Activated CD8-positive, alpha-beta memory T cell treated with anti-CD3 and anti-CD28 coated beads for 4 hours (primary cell): Measurements from ENCODE around the gene ERRFI1.

Experiments
- DNase-seq, 2 donors: peaks; one replicate each; pipeline ENCODE4 v3.0.0-alpha.2; 2020; ENCODE audit warnings: low read depth in 2 of 2

ERRFI1 gene

DNA sequence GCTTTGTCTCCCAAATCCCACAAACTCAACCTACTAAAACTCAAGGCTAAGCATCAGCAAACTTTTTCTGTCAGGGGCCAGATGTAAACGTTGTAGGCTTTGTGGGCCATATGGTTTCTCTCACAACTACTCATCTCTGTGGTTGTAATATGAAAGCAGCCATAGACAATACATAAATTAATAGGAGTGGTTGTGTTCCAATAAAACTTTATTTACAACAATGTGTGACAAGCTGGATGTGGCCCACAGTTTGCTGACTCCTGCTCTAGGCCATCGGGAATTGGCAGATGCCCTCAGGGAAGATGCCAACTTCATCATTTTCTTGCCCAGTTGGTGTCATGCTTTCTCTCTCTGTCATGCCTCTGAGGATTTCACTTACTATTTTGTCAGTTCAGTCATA is 17.5 kb upstream of the ERRFI1 start:
- no peak for DNase-seq

DNA sequence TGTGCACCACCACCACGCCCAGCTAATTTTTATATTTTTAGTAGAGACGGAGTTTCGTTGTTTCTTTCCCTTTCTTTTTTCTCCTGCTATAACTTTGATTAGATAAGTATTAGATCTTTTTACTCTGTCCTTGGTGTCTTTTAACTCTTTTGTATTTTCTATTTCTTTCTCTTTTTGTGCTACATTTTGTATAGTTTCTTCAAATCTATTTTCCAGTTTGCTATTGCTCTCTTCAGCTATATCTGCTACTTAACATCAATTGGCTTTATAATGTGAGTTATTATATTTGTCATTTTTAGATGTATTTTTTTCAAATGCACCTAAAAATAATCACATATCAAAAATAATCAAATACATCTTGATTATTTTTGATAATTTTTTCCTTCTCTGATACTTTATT is 16.0 kb upstream of the ERRFI1 start:
- no peak for DNase-seq

GRCh38 chr1:8040586-8040985 is 14.5 kb upstream of the ERRFI1 start:
- no peak for DNase-seq

- no peak for DNase-seq
These were observed 13.0 kb upstream of the ERRFI1 start for GRCh38 chr1:8039071-8039470.

GRCh38 chr1:8035289-8035688 is 9.2 kb upstream of the ERRFI1 start:
- DNase-seq, result no peak

GRCh38 chr1:8033322-8033721 is 7.2 kb upstream of the ERRFI1 start:
- no peak for DNase-seq

DNA sequence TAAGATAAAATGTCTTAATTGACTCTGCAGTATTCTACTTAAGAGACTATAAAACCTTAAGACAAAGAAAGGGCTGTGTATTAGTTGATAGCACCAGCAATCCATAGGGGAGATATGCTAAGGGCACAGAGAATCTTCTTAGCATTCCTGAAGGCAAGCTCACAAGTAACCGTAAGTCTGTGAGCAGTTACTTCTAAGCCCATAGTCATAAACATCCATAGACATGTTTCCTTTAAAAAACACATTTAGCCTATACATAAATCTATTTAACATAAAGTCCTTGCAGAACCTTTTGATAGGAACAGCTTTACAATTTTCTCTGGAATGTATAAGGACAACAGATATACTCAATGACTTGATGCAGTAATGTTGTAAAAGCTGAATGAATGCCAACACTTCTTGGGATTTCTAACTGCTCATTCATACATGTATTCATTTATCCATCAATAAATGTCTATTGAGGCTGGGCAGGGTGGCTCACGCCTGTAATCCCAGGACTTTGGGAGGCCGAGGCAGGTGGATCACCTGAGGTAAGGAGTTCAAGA is 6.3 kb upstream of the ERRFI1 start:
- DNase-seq, result no peak

DNA sequence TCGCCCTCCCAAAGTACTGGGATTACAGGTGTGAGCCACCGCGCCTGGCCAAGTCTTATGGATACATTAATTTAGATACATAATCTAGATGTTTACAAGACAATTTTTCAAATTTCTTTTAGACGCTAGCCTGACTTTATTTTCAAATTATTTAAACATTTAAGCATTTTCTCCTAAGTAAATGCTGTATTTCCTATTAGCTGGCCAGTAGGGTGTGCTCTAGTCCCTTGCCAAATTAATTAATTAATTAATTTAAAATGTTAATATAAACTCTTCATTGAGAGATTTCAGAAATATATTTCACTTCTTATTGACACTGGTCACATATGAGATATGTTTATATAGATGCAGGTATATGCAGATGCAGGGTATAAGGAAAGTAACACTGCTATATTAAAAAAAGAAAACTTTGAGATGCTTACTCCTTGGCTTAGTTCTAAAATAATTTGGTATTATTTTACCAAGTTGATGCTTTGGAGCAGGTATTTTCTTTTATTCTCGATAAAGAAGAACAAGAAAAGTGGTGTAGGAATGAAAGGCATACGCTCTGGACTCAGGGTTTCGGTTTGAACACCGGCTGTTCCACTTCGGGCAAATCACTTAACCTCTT is 5.2 kb upstream of the ERRFI1 start:
- DNase-seq, result no peak

- no peak for DNase-seq
These were observed 2.4 kb upstream of the ERRFI1 start for GRCh38 chr1:8028571-8028910.

GRCh38 chr1:8027748-8028570 is 1.9 kb upstream of the ERRFI1 start:
- no peak for DNase-seq

DNA sequence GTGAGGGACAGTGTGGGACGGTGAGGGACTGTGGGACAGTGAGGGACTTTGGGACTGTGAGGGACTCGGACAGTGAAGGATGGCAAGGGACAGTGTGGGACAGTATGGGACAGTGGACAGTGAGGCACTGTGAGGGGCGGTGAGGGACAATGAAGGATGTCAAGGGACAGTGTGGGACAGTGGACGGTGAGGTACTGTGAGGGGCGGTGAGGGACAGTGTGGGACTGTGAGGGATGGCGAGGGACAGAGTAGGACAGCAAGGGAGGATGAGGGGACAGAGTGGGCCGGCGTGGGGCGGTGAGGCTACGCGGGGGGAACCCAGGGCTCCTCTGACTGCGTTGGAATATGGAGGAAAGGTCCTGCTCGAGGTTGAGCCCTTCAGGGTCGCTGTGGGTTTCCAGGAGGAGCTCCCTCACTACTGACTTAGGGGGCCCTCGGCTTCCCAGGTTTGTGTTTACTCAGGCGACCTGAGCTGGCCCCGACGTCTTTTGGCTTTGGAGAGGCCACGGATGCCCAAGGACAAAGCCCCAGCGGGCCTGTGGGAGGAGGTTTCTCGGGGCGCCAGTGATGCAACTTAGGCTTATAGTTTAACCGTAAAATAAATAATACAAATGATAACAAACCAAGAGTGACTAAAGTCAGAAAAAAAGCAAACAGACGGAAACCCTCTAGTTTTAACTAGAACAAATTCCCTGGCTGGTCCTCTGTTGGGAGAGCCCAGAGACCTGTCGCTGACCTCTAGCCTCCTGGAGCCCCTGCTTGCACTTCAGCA is 1.1 kb upstream of the ERRFI1 start:
- no peak for DNase-seq

GRCh38 chr1:8025671-8026144 is 401 bp downstream of the ERRFI1 start:
- no peak for DNase-seq

DNA sequence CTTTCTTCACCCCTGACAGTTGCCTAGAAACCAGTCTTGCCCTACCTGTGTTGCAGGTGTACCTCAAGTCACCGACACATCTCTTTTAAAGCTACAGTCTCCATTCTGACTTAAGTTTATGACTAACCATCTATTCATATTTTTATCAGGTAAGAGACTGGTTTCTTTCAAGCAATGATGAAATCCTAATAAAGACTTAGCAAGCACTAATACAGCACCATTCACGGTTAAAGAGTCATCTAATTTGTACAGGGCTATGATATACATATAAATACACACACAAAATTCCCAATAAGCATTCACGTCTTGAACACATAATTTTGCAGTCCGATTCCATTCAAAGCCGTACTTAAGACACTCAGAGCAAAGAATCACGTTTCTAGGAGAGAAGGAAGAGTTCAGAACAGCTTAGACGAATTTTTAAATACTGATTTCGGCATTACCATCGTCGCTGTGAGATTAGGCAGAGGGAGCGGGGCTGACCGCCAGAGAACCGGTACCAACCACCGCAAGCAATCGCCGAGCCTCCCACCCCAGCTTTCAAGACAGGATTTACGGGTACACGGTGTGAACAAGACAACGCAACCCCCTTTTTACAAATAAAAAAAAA is 943 bp downstream of the ERRFI1 start:
- DNase-seq, result no peak

- DNase-seq, result no peak
These were observed 1.8 kb downstream of the ERRFI1 start for GRCh38 chr1:8024329-8024728.

DNA sequence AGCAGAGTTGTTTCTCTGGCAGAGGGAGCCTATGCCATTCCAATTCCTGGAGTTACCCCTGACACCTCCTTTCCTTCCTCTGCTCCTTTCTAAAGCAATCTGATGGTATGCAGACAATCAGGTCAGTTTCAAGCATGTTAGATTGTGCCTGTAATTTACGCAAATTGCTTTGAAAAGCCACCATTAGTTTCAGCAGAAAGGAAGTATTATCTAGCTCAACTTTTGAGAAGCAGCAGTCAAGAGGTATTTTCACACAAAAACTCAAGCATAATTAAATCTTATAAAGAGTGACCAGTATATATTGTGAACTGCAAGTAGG is 2.2 kb downstream of the ERRFI1 start:
- DNase-seq, result no peak

GRCh38 chr1:8023287-8023994 is 2.7 kb downstream of the ERRFI1 start:
- no peak for DNase-seq

DNA sequence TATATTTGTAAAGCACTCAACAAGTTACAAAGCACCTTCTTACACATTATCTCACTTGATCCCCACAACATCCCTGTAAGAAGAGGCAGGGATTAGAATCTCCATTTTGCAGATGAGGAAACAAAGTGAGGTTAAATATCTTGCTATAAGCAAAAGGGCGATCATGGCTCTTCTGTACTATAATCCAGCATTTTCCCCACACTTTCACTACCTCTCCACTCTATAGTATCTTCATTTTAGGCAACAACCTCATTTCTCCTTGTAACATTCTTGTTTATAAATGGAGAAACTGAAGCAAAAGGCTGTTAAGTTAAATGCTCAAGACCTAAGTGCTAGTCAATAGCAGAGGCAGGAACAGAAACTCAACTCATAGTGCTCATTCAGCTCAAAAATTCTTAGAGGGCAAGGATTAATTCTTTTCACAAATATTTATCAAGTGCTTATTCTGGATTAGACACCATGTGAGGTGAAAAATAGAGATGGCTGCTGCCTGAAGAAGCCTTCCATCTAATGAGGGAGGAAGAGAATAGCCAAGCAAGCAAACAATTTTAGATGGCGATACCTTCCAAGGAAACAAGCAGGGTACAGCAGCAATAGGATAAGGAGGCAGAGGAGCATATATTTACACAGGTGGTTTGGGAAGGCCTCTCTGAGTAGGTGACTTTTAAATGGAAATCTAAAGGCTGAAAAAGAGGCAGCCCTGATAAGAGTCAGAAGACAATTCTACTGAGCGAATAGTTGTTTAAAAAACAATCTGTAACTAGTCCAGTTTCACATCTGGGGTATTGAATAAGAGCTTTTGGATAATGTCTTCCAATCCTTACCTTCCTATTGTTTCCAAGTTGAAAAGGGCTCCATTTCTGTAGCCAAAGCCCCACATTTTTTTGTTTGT is 3.5 kb downstream of the ERRFI1 start:
- no peak for DNase-seq

GRCh38 chr1:8021676-8022266 is 4.3 kb downstream of the ERRFI1 start:
- no peak for DNase-seq

- DNase-seq, result no peak
These were observed 6.1 kb downstream of the ERRFI1 start for GRCh38 chr1:8020032-8020431.

DNA sequence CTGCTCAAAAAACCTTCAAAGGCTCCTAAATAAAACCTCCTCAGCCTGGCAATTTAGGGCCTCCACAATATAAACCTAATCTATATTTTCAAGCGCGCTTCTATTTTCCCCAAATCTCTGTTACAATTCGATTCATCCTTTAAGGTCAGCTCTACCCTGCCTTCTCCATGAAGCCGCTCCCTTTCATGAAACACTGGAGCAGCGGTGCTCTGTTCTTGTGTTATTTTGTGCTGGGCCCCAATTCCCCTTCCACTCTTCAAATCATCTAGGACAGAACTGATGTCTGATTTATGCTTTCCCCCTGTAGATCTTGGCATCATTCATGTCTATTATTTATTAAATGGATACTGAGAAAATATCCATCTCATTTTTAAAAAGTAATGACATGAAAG is 6.9 kb downstream of the ERRFI1 start:
- no peak for DNase-seq
